Activated CD8-positive, alpha-beta memory T cell treated with anti-CD3 and anti-CD28 coated beads for 4 hours (primary cell): Measurements from ENCODE around the gene RGL2.
"Not testable (repeated sequence)": the region's sequence is repeated elsewhere in the genome, so short reads cannot be mapped to it uniquely, and the experiment has no call there.

ENCODE experiments used
- DNase-seq, 2 donors: peaks; one replicate each; pipeline ENCODE4 v3.0.0-alpha.2; 2020; ENCODE audit warnings: low read depth in 2 of 2

Gene RGL2

GRCh38 chr6:33294086-33294823 is 4.5 kb downstream of the RGL2 start:
- no peak for DNase-seq

GRCh38 chr6:33292996-33293682 is 5.6 kb downstream of the RGL2 start:
- no peak for DNase-seq

GRCh38 chr6:33290459-33290858 is 8.3 kb downstream of the RGL2 start:
- DNase-seq, result no peak

- no peak for DNase-seq
These were observed 8.9 kb downstream of the RGL2 start for GRCh38 chr6:33289784-33290315.

GRCh38 chr6:33288921-33289783 is 9.6 kb downstream of the RGL2 start, which contains the start of the genes PFDN6 and WDR46:
TSS of gene PFDN6 (plus strand) at chr6:33289601. CDS start at chr6:33289857, 256 bp downstream.
TSS of gene WDR46 (minus strand) at chr6:33289239. CDS start at chr6:33289170, 69 bp downstream.
- DNase-seq, result peak; percentile 61 to 75

GRCh38 chr6:33288141-33288920 is 10.4 kb downstream of the RGL2 start:
- no peak for DNase-seq

GRCh38 chr6:33286946-33287914 is 11.5 kb downstream of the RGL2 start:
- no peak for DNase-seq

- not testable (repeated sequence) for DNase-seq
These were observed 13.5 kb downstream of the RGL2 start for GRCh38 chr6:33285214-33285613.

GRCh38 chr6:33280539-33280938 is 18.2 kb downstream of the RGL2 start:
- DNase-seq, result no peak

- DNase-seq, result no peak
These were observed 18.7 kb downstream of the RGL2 start for GRCh38 chr6:33279971-33280511.

- DNase-seq, result no peak
These were observed 19.5 kb downstream of the RGL2 start for GRCh38 chr6:33279257-33279695.

GRCh38 chr6:33278810-33279209 is 19.9 kb downstream of the RGL2 start:
- DNase-seq, result no peak

- no peak for DNase-seq
These were observed 20.4 kb downstream of the RGL2 start for GRCh38 chr6:33278392-33278741.

GRCh38 chr6:33277663-33278391 is 20.9 kb downstream of the RGL2 start:
- DNase-seq, result no peak

GRCh38 chr6:33276864-33277662 is 21.7 kb downstream of the RGL2 start, which contains the start of gene B3GALT4:
TSS of gene B3GALT4 (plus strand) at chr6:33277123. CDS start at chr6:33277420, 297 bp downstream.
- DNase-seq, result peak in 1 of 2 donors; percentile 35

- no peak for DNase-seq
These were observed 22.2 kb downstream of the RGL2 start for GRCh38 chr6:33276581-33276863.

GRCh38 chr6:33275795-33276580 is 22.8 kb downstream of the RGL2 start:
- not testable (repeated sequence) for DNase-seq
